Hepatocyte (in vitro differentiated cells): ENCODE measurements around the gene ZNF638. TPM values are rescaled to one million over a fixed set of nuclear protein-coding genes. Genes with fewer than 3 reads are reported as not detected.

Source experiments
- DNase-seq: peaks from one replicate; pipeline ENCODE4 v3.0.0-alpha.2; 2016; ENCODE audit warnings: low spot score
- H2AFZ ChIP-seq: fragments of 200-600 bp; sonication (generic); 2 replicates; pipeline ENCODE4 v1.6.0; 2016; ENCODE audit warnings: antibody characterized with exemption, mild to moderate bottlenecking
- H3K27ac ChIP-seq: fragments of 200-600 bp; sonication (generic); 2 replicates; pipeline ENCODE4 v1.5.1; 2016; ENCODE audit warnings: mild to moderate bottlenecking
- H3K27me3 ChIP-seq: fragments of 200-600 bp; sonication (generic); 2 replicates; pipeline ENCODE4 v1.6.1; 2016
- H3K36me3 ChIP-seq: fragments of 200-600 bp; sonication (generic); replicated peaks from 2 replicates; pipeline ENCODE4 v1.5.1; 2016; ENCODE audit warnings: low read depth; ENCODE audit not compliant: insufficient read depth
- H3K4me1 ChIP-seq: fragments of 200-600 bp; sonication (generic); 2 replicates; pipeline ENCODE4 v1.5.1; 2016; ENCODE audit warnings: mild to moderate bottlenecking, moderate library complexity; ENCODE audit not compliant: insufficient read depth
- H3K4me2 ChIP-seq: fragments of 200-600 bp; sonication (generic); 2 replicates; pipeline ENCODE4 v1.6.0; 2016
- H3K4me3 ChIP-seq: fragments of 200-600 bp; sonication (generic); 2 replicates; pipeline ENCODE4 v1.5.1; 2016; ENCODE audit warnings: mild to moderate bottlenecking
- H3K79me2 ChIP-seq: fragments of 200-600 bp; sonication (generic); 2 replicates; pipeline ENCODE4 v1.6.0; 2017; ENCODE audit warnings: mild to moderate bottlenecking
- H3K9me2 ChIP-seq: fragments of 200-600 bp; sonication (generic); replicated peaks from 2 replicates; pipeline ENCODE4 v1.6.0; 2017; ENCODE audit warnings: mild to moderate bottlenecking; ENCODE audit not compliant: insufficient read depth
- H3K9me3 ChIP-seq: fragments of 200-600 bp; sonication (generic); 2 replicates; pipeline ENCODE4 v1.5.1; 2016; ENCODE audit warnings: low read depth, mild to moderate bottlenecking
- H4K20me1 ChIP-seq: fragments of 200-600 bp; sonication (generic); 2 replicates; pipeline ENCODE4 v1.6.0; 2016; ENCODE audit warnings: mild to moderate bottlenecking; ENCODE audit not compliant: insufficient read depth, poor library complexity, severe bottlenecking
- EZH2 ChIP-seq: fragments of 200-600 bp; sonication (generic); IDR thresholded peaks from 2 replicates; pipeline ENCODE4 v1.6.1; 2016; ENCODE audit warnings: antibody characterized with exemption, mild to moderate bottlenecking, borderline replicate concordance
- EZH2phosphoT487 ChIP-seq: fragments of 200-600 bp; sonication (generic); IDR thresholded peaks from one replicate; pipeline ENCODE4 v1.6.1; 2018; ENCODE audit warnings: antibody characterized with exemption, mild to moderate bottlenecking, low read depth, moderate library complexity; ENCODE audit not compliant: unreplicated experiment, severe bottlenecking
- WGBS: methylation state at CpG from one replicate; pipeline ENCODE4 v1.1.6; 2016; ENCODE audit warnings: low lambda C conversion rate; ENCODE audit errors: missing lambda C conversion rate; 5-methylcytosine and 5-hydroxymethylcytosine counted together
- polyA plus RNA-seq: library from polyadenylated mRNA; unstranded; fragments of >200 nt; fragmentation: Nextera tagmentation; extraction: Ambion mirVana; gene quantifications from 2 replicates; pipeline ENCODE4 v1.2.1, GENCODE V29; 2016
- total RNA-seq: library from RNA; depleted of rRNA; stranded (reverse); fragments of >200 nt; gene quantifications from 2 replicates; pipeline ENCODE4 v1.2.3, GENCODE V29; 2014
- TF ChIP-seq, protein P1 (sequence below): fragments of 200-600 bp; sonication (generic); IDR thresholded peaks from 2 replicates; pipeline ENCODE4 v1.5.1; 2016; ENCODE audit warnings: antibody characterized with exemption, mild to moderate bottlenecking; ENCODE audit not compliant: poor library complexity

ZNF638 gene
- total and polyA plus RNA-seq, 2 experiments from 2014 or later, result 41.2 to 141 TPM

DNA sequence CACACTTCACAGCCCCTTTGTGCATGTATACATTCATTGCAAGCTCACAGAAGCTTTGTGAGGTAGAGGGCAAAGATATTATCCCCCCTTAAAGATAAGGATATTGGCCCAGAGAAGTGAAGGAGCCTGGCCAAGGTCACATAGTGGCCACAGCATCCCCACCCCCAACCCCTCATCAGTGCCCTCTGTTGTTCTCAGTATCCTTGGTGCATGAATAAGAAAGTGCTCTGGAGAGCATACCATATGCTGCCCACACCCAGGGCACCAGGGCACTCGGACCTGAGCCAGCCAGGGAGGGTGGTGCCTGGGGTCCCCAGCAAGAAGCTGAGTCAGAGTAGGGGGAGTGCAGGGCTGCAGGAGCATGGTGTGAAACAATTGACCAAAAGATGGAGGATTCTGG lies 125.0 kb downstream of the ZNF638 start:
- Histone ChIP-seq H3K9me3 (no peaks in the 10 kb centered on the region), H3K36me3 (no peaks in the 10 kb centered on the region), H2AFZ (no peak overlapping the region), H3K27ac (no peak overlapping the region), H3K4me3 (no peak overlapping the region), H4K20me1 (no peaks in the 10 kb centered on the region), H3K4me1 (peaks cover 5% of the 10 kb centered on the region), H3K79me2 (no peaks in the 10 kb centered on the region), H3K4me2 (no peak overlapping the region), H3K9me2 (no peaks in the 10 kb centered on the region), H3K27me3 (peaks cover 36% of the 10 kb centered on the region)
- WGBS, result 77% methylated on average over 1 of the region's 1 CpG
- no peak for DNase-seq
- TF ChIP-seq EZH2phosphoT487, result no peak
- no peak for TF ChIP-seq EZH2
- TF ChIP-seq, protein P1, sequence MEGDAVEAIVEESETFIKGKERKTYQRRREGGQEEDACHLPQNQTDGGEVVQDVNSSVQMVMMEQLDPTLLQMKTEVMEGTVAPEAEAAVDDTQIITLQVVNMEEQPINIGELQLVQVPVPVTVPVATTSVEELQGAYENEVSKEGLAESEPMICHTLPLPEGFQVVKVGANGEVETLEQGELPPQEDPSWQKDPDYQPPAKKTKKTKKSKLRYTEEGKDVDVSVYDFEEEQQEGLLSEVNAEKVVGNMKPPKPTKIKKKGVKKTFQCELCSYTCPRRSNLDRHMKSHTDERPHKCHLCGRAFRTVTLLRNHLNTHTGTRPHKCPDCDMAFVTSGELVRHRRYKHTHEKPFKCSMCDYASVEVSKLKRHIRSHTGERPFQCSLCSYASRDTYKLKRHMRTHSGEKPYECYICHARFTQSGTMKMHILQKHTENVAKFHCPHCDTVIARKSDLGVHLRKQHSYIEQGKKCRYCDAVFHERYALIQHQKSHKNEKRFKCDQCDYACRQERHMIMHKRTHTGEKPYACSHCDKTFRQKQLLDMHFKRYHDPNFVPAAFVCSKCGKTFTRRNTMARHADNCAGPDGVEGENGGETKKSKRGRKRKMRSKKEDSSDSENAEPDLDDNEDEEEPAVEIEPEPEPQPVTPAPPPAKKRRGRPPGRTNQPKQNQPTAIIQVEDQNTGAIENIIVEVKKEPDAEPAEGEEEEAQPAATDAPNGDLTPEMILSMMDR, result no peak

DNA sequence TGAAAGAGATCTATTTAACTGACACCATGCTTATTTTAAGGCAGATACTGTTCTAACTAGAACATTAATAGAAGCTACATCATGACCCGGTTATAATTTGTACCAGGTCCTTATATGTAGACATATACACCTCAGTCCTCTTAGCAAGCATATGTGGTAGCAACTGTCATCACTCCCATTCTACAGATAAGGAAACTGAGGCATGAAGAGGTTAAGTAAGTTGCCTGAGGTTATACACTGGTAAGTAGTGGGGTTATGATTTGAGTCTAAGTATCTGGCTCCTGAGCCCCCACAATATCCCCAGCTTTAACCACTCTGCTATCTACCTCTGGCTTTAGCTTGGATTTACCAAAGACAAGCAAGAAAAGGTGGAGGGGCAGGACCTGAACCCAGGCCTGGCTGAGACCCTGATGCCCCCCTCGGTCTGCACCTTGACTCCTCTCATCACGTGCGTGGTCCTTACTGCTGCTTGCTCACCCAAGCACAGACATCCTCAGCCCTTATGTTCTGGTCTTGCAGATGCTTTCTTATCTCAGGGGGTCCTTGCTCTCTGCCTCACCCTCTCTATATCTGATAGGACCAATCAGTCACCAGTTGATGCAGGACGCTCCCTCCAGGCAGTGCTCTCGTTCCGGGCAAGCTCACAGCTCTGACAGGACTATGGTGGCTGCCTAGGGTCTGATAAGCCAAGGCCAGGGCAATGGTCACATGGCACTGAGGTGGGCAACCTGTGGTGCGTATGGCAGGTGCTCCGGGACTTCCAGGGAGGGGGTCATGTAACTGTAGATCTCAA lies 125.7 kb downstream of the ZNF638 start:
- no peaks in the 10 kb centered on the region for H3K79me2 ChIP-seq
- H3K27ac ChIP-seq, result no peak overlapping the region
- H3K27me3 ChIP-seq, result peaks cover 29% of the 10 kb centered on the region
- H3K9me2 ChIP-seq, result no peaks in the 10 kb centered on the region
- no peak overlapping the region for H3K4me3 ChIP-seq
- 86% methylated on average over 9 of the region's 9 CpGs for WGBS
- H3K4me2 ChIP-seq, result no peak overlapping the region
- H3K4me1 ChIP-seq, result peaks cover 5% of the 10 kb centered on the region
- H3K36me3 ChIP-seq, result no peaks in the 10 kb centered on the region
- no peaks in the 10 kb centered on the region for H3K9me3 ChIP-seq
- DNase-seq, result no peak
- no peaks in the 10 kb centered on the region for H4K20me1 ChIP-seq
- H2AFZ ChIP-seq, result no peak overlapping the region
- no peak for TF ChIP-seq EZH2

DNA sequence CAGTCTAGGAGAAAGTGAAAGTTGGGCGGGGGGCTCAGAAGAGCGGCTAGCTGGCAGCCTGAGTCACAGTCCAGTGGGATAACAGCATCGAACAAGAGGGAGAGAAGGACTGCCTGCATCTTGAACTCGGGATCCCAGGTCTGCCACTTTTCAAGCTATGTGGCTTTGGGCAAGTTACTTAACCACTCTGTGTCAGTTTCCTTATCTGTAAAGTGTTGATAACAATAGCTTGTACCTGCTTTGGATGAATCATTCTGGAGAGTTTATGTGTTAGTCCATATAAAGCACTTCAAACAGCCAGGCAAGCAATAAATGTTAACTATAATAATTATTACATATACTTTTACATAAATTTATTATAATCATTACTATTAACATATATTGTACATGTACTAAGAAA lies 126.3 kb downstream of the ZNF638 start:
- Histone ChIP-seq H4K20me1 (no peaks in the 10 kb centered on the region), H3K27me3 (peaks cover 25% of the 10 kb centered on the region), H3K79me2 (no peaks in the 10 kb centered on the region), H3K27ac (no peak overlapping the region), H2AFZ (no peak overlapping the region), H3K4me1 (peaks cover 5% of the 10 kb centered on the region), H3K4me3 (no peak overlapping the region), H3K9me3 (no peaks in the 10 kb centered on the region), H3K9me2 (no peaks in the 10 kb centered on the region), H3K4me2 (no peak overlapping the region), H3K36me3 (no peaks in the 10 kb centered on the region)
- WGBS, result 77% methylated on average over 4 of the region's 4 CpGs
- TF ChIP-seq EZH2phosphoT487 (no peak), EZH2 (no peak)
- TF ChIP-seq, protein P1, result no peak
- no peak for DNase-seq

DNA sequence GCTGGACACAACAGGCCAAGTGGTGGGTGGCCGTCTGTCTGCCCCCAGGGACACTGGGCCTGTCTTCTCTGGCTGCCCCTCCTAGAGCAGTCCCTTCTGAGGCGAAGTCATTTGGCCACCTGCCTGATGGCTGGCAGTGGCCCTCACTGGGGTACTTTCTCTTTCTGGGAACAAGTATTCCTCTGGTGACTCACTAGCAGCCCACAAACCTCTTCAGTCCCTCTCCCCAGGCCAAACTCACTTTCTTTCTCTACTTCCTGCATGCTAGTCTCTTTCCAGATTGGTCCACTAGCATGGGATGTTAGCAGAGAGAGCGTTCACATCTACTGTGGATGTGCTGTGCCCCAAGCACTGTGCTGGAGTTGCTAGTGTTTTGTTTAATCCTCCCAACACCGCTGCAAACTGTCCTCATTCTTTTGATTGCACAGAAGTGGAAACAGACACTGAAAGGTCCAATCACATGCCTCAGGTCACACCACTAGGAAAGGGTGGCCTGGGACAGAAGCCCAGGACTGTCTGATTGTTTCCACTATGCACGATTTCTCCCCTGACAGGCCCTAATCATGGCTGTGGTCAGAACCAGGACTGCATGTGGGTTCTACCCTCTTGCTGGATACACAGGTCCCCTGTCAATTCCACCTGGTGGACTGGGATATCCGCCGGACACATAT lies 127.0 kb downstream of the ZNF638 start:
- Histone ChIP-seq H3K9me3 (no peaks in the 10 kb centered on the region), H3K4me2 (no peak overlapping the region), H4K20me1 (no peaks in the 10 kb centered on the region), H3K4me1 (peaks cover 5% of the 10 kb centered on the region), H2AFZ (no peak overlapping the region), H3K4me3 (no peak overlapping the region), H3K36me3 (no peaks in the 10 kb centered on the region), H3K79me2 (no peaks in the 10 kb centered on the region), H3K9me2 (no peaks in the 10 kb centered on the region), H3K27ac (no peak overlapping the region), H3K27me3 (peaks cover 22% of the 10 kb centered on the region)
- TF ChIP-seq EZH2phosphoT487, result no peak
- TF ChIP-seq, protein P1, result no peak
- no peak for TF ChIP-seq EZH2
- DNase-seq, result no peak
- WGBS, result 84% methylated on average over 7 of the region's 7 CpGs
